Stimulated activated naive B cell treated with anti-CD40 and anti-IgM and Interleukin-4, amounts not matched to agents 10 μg/mL and 1 μg/mL and 100 μg/mL, for 72 hours (primary cell): ENCODE measurements around the gene CCSER1.
"Not testable (repeated sequence)": the region's sequence is repeated elsewhere in the genome, so short reads cannot be mapped to it uniquely, and the experiment has no call there.

Source experiments
- ATAC-seq, 2 donors: fragments of 150-1000 bp; cut with Tn5 transposase; replicated peaks; 2 replicates each; pipeline ENCODE4 v1.10.0; 2021; ENCODE audit warnings: moderate library complexity in 1 of 2
- DNase-seq: peaks from one replicate; pipeline ENCODE4 v3.0.0; 2021
- H3K27ac Mint-ChIP-seq: one replicate; pipeline ENCODE4 v1.8.0; 2022; ENCODE audit warnings: mild to moderate bottlenecking, mixed read lengths
- H3K27me3 Mint-ChIP-seq, 2 donors: one replicate each; pipeline ENCODE4 v1.8.0; 2022; ENCODE audit warnings: mixed read lengths in 2 of 2
- H3K36me3 Mint-ChIP-seq, 2 donors: one replicate each; pipeline ENCODE4 v1.8.0; 2022; ENCODE audit warnings: mixed read lengths in 2 of 2, mild to moderate bottlenecking in 1 of 2
- H3K4me1 Mint-ChIP-seq, 2 donors: one replicate each; pipeline ENCODE4 v1.8.0; 2022; ENCODE audit warnings: mixed read lengths in 2 of 2, mild to moderate bottlenecking in 1 of 2
- H3K4me3 Mint-ChIP-seq, 2 donors: one replicate each; pipeline ENCODE4 v1.8.0; 2022; ENCODE audit warnings: mild to moderate bottlenecking in 2 of 2, mixed read lengths in 2 of 2, moderate library complexity in 1 of 2
- H3K9me3 Mint-ChIP-seq, 2 donors: one replicate each; pipeline ENCODE4 v1.8.0; 2022; ENCODE audit warnings: mixed read lengths in 2 of 2, mild to moderate bottlenecking in 1 of 2

CCSER1 gene

GRCh38 chr4:91622925-91623602 lies 1495.9 kb downstream of the CCSER1 start:
- no peak for ATAC-seq
- H3K9me3 Mint-ChIP-seq = peaks cover 10 to 16% of the 10 kb centered on the region in 2 donors
- H3K4me3 Mint-ChIP-seq = no peak overlapping the region
- H3K4me1 Mint-ChIP-seq = no peaks in the 10 kb centered on the region
- no peak for DNase-seq
- no peaks in the 10 kb centered on the region for H3K27me3 Mint-ChIP-seq
- no peaks in the 10 kb centered on the region for H3K36me3 Mint-ChIP-seq
- no peak overlapping the region for H3K27ac Mint-ChIP-seq

- H3K27ac Mint-ChIP-seq = not testable (repeated sequence)
Observed at GRCh38 chr4:91623603-91623967, 1496.4 kb downstream of the CCSER1 start.

GRCh38 chr4:91630054-91630453 lies 1502.9 kb downstream of the CCSER1 start:
- Mint-ChIP-seq H3K27me3 (no peaks in the 10 kb centered on the region), H3K4me1 (no peaks in the 10 kb centered on the region), H3K27ac (no peak overlapping the region), H3K4me3 (no peak overlapping the region), H3K9me3 (peaks cover 12 to 23% of the 10 kb centered on the region in 2 donors), H3K36me3 (no peaks in the 10 kb centered on the region)
- no peak for ATAC-seq
- DNase-seq = no peak

More at GRCh38 chr4:91623603-91623967, 1496.4 kb downstream of the CCSER1 start:
- not testable (repeated sequence) for H3K27me3 Mint-ChIP-seq, H3K4me3 Mint-ChIP-seq, H3K4me1 Mint-ChIP-seq, DNase-seq, ATAC-seq, H3K36me3 Mint-ChIP-seq
- peaks cover 11 to 18% of the 10 kb centered on the region in 2 donors for H3K9me3 Mint-ChIP-seq

- peaks cover 10 to 17% of the 10 kb centered on the region in 2 donors for H3K9me3 Mint-ChIP-seq
- H3K4me1 Mint-ChIP-seq = no peaks in the 10 kb centered on the region
- H3K27ac Mint-ChIP-seq = no peak overlapping the region
- no peaks in the 10 kb centered on the region for H3K27me3 Mint-ChIP-seq
- no peaks in the 10 kb centered on the region for H3K36me3 Mint-ChIP-seq
- no peak overlapping the region for H3K4me3 Mint-ChIP-seq
- no peak for DNase-seq
- no peak for ATAC-seq
Observed at GRCh38 chr4:91630764-91631163, 1503.6 kb downstream of the CCSER1 start.

- no peak overlapping the region for H3K4me3 Mint-ChIP-seq
- no peaks in the 10 kb centered on the region for H3K27me3 Mint-ChIP-seq
- peaks cover 9 to 17% of the 10 kb centered on the region in 2 donors for H3K9me3 Mint-ChIP-seq
- H3K4me1 Mint-ChIP-seq = no peaks in the 10 kb centered on the region
- H3K36me3 Mint-ChIP-seq = no peaks in the 10 kb centered on the region
- no peak overlapping the region for H3K27ac Mint-ChIP-seq
- DNase-seq = no peak
- no peak for ATAC-seq
Observed at GRCh38 chr4:91631335-91631734, 1504.1 kb downstream of the CCSER1 start.

- H3K27me3 Mint-ChIP-seq = no peaks in the 10 kb centered on the region
- no peak for ATAC-seq
- H3K36me3 Mint-ChIP-seq = no peaks in the 10 kb centered on the region
- H3K27ac Mint-ChIP-seq = no peak overlapping the region
- no peak for DNase-seq
- H3K4me3 Mint-ChIP-seq = no peak overlapping the region
- peaks cover 3% of the 10 kb centered on the region in 2 donors for H3K9me3 Mint-ChIP-seq
- no peaks in the 10 kb centered on the region for H3K4me1 Mint-ChIP-seq
Observed at GRCh38 chr4:91636083-91636482, 1508.9 kb downstream of the CCSER1 start.
